Lower leg skin (tissue), 4 donors: ENCODE measurements around the gene ACTR3. TPM values are rescaled to one million over a fixed set of nuclear protein-coding genes. Genes with fewer than 3 reads are reported as not detected.

Source experiments
- DNase-seq, 2 donors: peaks; one replicate each; pipeline ENCODE4 v3.0.0-alpha.2; 2019; ENCODE audit warnings: low spot score in 2 of 2
- H3K4me3 ChIP-seq: fragments of 200-600 bp; sonication (generic); 2 replicates; pipeline ENCODE4 v1.5.1; 2017; ENCODE audit warnings: mild to moderate bottlenecking, low read depth; ENCODE audit not compliant: poor library complexity, severe bottlenecking
- POLR2A ChIP-seq, 2 donors: fragments of 450-650 bp; IDR thresholded peaks; one replicate each; pipeline ENCODE4 v1.6.1; 2016 to 2017; ENCODE audit warnings: antibody characterized with exemption in 2 of 2, mild to moderate bottlenecking in 1 of 2, moderate library complexity in 1 of 2
- WGBS, 2 donors: methylation state at CpG; one replicate each; pipeline ENCODE4 v1.1.5; 2018; 5-methylcytosine and 5-hydroxymethylcytosine counted together
- intact Hi-C: fragments of 100-400 bp; cut with DNase I; formaldehyde crosslinking; loops from one replicate; pipeline ENCODE4 v1.15.0; 2023; ENCODE audit warnings: low total_unique reads
- total RNA-seq, 4 donors: library from RNA; depleted of rRNA; stranded (reverse); fragments of >200 nt; gene quantifications; one replicate each; pipeline ENCODE4 v1.1.0, GENCODE V29; 2016
- TF ChIP-seq, protein P1 (sequence below), 3 donors: fragments of 450-650 bp; IDR thresholded peaks; one replicate each; pipeline ENCODE4 v1.5.1; 2016; ENCODE audit warnings: antibody characterized with exemption in 3 of 3, mild to moderate bottlenecking in 3 of 3, moderate library complexity in 2 of 3

The ACTR3 gene
- total RNA-seq, 4 donors from 2014 or later, result 92.5 to 154 (median 115) TPM

GRCh38 chr2:113888641-113889470 is 1.0 kb upstream of the ACTR3 start:
- DNase-seq, result no peak
- WGBS, 2 donors, result 39 to 43% methylated on average over 14 of the region's 14 CpGs
- intact Hi-C loops, result loop anchor here (10.0 kb wide), 1 partner anchor 134 kb away; the partner anchor contains the start of gene SLC35F5
- H3K4me3 ChIP-seq, result peak overlapping the region; percentile 23
- TF ChIP-seq, protein P1, sequence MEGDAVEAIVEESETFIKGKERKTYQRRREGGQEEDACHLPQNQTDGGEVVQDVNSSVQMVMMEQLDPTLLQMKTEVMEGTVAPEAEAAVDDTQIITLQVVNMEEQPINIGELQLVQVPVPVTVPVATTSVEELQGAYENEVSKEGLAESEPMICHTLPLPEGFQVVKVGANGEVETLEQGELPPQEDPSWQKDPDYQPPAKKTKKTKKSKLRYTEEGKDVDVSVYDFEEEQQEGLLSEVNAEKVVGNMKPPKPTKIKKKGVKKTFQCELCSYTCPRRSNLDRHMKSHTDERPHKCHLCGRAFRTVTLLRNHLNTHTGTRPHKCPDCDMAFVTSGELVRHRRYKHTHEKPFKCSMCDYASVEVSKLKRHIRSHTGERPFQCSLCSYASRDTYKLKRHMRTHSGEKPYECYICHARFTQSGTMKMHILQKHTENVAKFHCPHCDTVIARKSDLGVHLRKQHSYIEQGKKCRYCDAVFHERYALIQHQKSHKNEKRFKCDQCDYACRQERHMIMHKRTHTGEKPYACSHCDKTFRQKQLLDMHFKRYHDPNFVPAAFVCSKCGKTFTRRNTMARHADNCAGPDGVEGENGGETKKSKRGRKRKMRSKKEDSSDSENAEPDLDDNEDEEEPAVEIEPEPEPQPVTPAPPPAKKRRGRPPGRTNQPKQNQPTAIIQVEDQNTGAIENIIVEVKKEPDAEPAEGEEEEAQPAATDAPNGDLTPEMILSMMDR (IDR thresholded peaks at IDR 0.05), result no peak
- no peak for TF ChIP-seq POLR2A (IDR thresholded peaks at IDR 0.05)

DNA sequence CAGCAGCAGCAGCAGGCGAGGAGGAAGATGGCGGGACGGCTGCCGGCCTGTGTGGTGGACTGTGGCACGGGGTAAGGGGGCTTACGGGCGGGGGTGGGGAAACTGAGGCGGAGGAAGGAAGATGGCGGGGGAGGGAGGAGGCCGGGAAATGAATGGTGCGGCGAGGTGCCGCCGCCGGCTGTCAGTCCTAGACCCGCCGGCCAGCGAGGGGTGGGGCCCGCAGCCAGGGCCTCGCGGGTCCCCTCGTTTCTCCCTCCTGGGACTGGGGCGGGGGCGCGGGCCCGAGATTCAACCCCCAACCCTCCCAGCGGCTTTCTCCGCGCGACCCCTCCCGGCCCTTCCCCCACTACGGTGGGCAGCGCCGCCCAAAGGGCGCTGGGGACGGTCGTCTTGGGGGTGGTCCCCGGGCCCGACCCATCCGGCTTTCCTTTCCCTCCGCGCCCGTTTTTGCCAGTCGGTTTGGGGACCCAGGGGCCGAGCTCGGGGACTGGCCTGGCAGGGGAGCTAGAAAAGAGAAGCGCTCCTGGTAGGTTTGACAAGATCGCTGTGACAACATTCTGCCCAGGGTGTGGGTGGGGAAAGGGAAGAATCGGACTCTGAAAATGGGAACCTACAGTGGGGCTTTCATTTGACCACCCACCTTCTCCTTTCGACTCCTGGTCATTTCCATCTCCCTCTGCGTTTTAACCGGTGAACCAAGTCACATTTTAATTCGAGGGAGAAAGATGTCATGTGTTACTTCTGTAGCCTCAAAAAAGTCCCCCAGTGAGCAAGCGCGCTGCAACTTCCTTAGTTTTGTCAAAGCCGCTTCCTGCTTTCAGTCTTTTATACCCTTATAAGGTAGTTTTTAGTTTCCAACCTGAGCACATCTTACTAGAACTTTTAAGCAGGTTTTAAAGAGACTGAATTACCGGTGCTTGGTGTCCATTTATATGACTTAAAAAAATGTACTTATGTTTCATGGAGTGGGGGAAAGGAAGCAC is 655 bp downstream of the ACTR3 start:
- TF ChIP-seq POLR2A (IDR thresholded peaks at IDR 0.05), result no peak
- TF ChIP-seq, protein P1 (IDR thresholded peaks at IDR 0.05), result no peak
- intact Hi-C loops, result no loop called here
- DNase-seq, result peak; percentile 75 to 93
- peak overlapping the region; percentile 96 for H3K4me3 ChIP-seq
- 1% methylated on average over 51 to 57 of the region's 57 CpGs for WGBS, 2 donors

DNA sequence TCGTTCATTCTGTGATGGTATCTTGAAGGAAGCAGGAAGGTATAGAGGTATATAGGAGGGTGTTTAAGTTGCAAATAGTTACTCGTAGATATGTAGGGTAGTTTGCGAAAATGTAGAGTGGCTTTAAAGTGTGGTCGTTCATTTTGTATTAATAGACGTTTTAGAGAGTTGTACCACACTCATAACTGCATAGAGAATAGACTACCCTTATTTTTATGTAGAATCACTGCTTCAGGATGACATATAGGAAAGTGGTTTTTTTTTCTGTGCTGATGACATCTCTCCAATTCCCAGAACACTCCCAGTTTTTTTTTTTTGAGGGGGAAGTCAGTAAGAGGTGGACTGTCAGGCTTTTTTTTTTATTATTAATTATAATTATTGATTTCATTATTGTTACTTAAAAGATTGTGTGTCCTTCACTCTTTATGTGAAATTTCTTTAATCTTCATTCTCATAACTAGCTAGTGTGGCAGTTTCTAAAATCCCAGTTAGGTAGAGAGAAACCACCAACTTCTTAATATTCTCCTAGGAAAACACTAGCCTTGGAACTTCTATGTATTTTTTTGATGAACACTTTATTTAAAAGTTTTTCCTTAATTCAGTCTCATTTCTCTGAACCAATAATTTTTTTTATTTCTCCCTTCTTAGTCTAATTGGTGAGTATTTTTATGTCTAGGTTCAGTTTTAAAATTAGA is 1.5 kb downstream of the ACTR3 start:
- DNase-seq, result no peak
- 1 to 3% methylated on average over 5 of the region's 5 CpGs for WGBS, 2 donors
- H3K4me3 ChIP-seq, result peak overlapping the region; percentile 96
- no peak for TF ChIP-seq POLR2A (IDR thresholded peaks at IDR 0.05)
- TF ChIP-seq, protein P1 (IDR thresholded peaks at IDR 0.05), result no peak
- intact Hi-C loops, result no loop called here

- no peak for DNase-seq
- 40 to 46% methylated on average over 6 of the region's 6 CpGs for WGBS, 2 donors
- intact Hi-C loops, result no loop called here
- TF ChIP-seq, protein P1 (IDR thresholded peaks at IDR 0.05), result no peak
- no peak for TF ChIP-seq POLR2A (IDR thresholded peaks at IDR 0.05)
- H3K4me3 ChIP-seq, result no peak overlapping the region
Measured at GRCh38 chr2:113892004-113892710, 2.3 kb downstream of the ACTR3 start.
